AML-193 (cell line): ENCODE data around the gene DDX39A.

Experiments
- DNase-seq, 2 experiments: peaks; one replicate each; lab custom pipeline; 2025; lab: John Stamatoyannopoulos, UW

DDX39A gene

GRCh38 chr19:14434543-14435319 is 15.6 kb upstream of the DDX39A start:
- peak; percentile 40 to 64 for DNase-seq

- no peak for DNase-seq
Observed at GRCh38 chr19:14433554-14434501, 14.7 kb upstream of the DDX39A start.

- peak in 1 of 2 experiments; percentile 15 for DNase-seq
Observed at GRCh38 chr19:14432791-14433553, 13.8 kb upstream of the DDX39A start, which contains the start of gene PKN1. PKN1 (plus strand) TSS chr19:14433306; CDS start chr19:14433522, 216 bp downstream.

- DNase-seq: no peak
Observed at GRCh38 chr19:14430712-14431111, 11.6 kb upstream of the DDX39A start.

- no peak for DNase-seq
Observed at GRCh38 chr19:14428882-14429416, 9.8 kb upstream of the DDX39A start.

GRCh38 chr19:14427461-14427860 is 8.3 kb upstream of the DDX39A start:
- DNase-seq: no peak

GRCh38 chr19:14425696-14426138 is 6.6 kb upstream of the DDX39A start:
- DNase-seq: no peak

- DNase-seq: no peak
Observed at GRCh38 chr19:14418856-14419105, 360 bp downstream of the DDX39A start.

GRCh38 chr19:14416817-14417231 is 2.3 kb downstream of the DDX39A start:
- no peak for DNase-seq

- no peak for DNase-seq
Observed at GRCh38 chr19:14414926-14415690, 4.0 kb downstream of the DDX39A start.

- DNase-seq: no peak
Observed at GRCh38 chr19:14413693-14414181, 5.4 kb downstream of the DDX39A start.

GRCh38 chr19:14412996-14413692 is 6.0 kb downstream of the DDX39A start:
- DNase-seq: no peak

GRCh38 chr19:14412324-14412995 is 6.7 kb downstream of the DDX39A start:
- DNase-seq: no peak

- DNase-seq: no peak
Observed at GRCh38 chr19:14411938-14412245, 7.2 kb downstream of the DDX39A start.

- no peak for DNase-seq
Observed at GRCh38 chr19:14411161-14411937, 7.8 kb downstream of the DDX39A start.

- DNase-seq: no peak
Observed at GRCh38 chr19:14410091-14411051, 8.8 kb downstream of the DDX39A start.

- no peak for DNase-seq
Observed at GRCh38 chr19:14409146-14410023, 9.8 kb downstream of the DDX39A start.
